ENCODE results near the gene TLE3. TPM values are rescaled to one million over a fixed set of nuclear protein-coding genes. Genes with fewer than 3 reads are reported as not detected.

TLE3 gene
- total RNA-seq: 100 to 1,000 TPM; 118 to 121 TPM
- polyA plus RNA-seq: 10 to 100 TPM in 1 of 2 donors, 1 to 10 TPM in 1; 3.6 to 22.1 TPM

GRCh38 chr15:70097321-70098152 lies at the start of gene TLE3:
TSS of gene TLE3 (minus strand) at chr15:70097917. CDS start at chr15:70096798, 1,119 bp downstream.
- peak; percentile 98 for DNase-seq
- intact Hi-C loops (cut with micrococcal nuclease): loop anchor here (1.0 to 5.0 kb wide), 7 partner anchors 74 to 645 kb away; partner anchors contain the start of gene RPLP1
- Mint-ChIP-seq H3K27ac (peak within 1 kb of the TSS; percentile 98 to 100 (median 99)), H3K36me3 (peaks cover 9 to 37% of the 10 kb centered on the region in 2 donors), H3K9me3 (peaks cover 0 to 7% (median 0%) of the 10 kb centered on the region in 8 donors), H3K27me3 (peaks cover 2 to 9% of the 10 kb centered on the region in 2 donors), H3K4me1 (peaks cover 32 to 70% (median 45%) of the 10 kb centered on the region in 4 donors), H3K4me3 (peak within 1 kb of the TSS; percentile 95 to 100 (median 98))
- peaks cover 9% of the 10 kb centered on the region for H3K36me3 ChIP-seq (ENCODE audit: insufficient read depth, low read length)
- no peaks in the 10 kb centered on the region for H3K27me3 ChIP-seq (ENCODE audit: insufficient read depth, low read length)
- no peaks in the 10 kb centered on the region for H3K9me3 ChIP-seq (ENCODE audit: control insufficient read depth in 1 of 2, low read length in 2 of 2)
- ChIA-PET POLR2A (ENCODE audit: partially characterized antibody) (interaction anchor here (0.6 to 10.4 kb wide), 39 partner anchors 9 to 645 kb away, joined by 3 to 285 read pairs (median 6); partner anchors contain the start of gene RPLP1), CTCF (ENCODE audit: partially characterized antibody) (interaction anchor here (0.8 to 3.6 kb wide), 20 partner anchors 15 to 659 kb away, joined by 3 to 18 read pairs (median 4); no protein-coding TSS in a partner anchor)
- peak within 1 kb of the TSS; percentile 88 for H3K27ac ChIP-seq (ENCODE audit: low read depth, low read length)
- peak within 1 kb of the TSS; percentile 52 to 88 for H3K4me3 ChIP-seq (ENCODE audit: low read length in 2 of 2)
- H3K4me1 ChIP-seq (ENCODE audit: insufficient read depth, low read length): peaks cover 54% of the 10 kb centered on the region

DNA sequence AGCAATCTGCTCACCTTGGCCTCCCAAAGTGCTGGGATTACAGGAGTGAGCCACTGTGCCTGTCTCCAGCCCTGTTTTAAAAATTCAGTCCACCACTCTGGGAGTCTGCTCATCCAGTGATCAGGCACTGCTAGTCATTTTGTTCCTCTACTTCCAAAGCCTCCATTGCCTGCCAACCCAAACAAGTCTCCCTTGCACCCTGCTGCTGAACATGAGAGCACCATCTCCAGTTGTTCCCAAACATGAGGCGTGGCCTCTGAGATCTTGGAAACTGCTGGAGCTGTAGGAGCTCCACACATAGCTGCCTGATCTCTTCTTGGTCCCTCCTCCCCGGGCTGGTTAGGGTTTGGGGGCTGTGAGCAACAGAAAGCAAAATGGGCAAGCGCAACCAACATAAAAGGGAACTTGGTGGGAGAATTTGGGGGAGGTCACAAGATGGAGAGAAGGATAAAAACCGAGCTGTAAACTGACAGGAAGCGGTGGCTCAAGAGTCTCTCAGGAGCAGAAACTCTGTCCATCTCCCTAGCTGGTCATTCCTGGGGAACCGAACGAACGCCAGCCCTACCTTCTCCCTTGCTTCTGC lies 49.6 kb upstream of the TLE3 start:
- H3K4me1 Mint-ChIP-seq: peaks cover 1 to 5% (median 4%) of the 10 kb centered on the region in 4 donors
- no peak overlapping the region for H3K27ac Mint-ChIP-seq
- DNase-seq: no peak
- no peaks in the 10 kb centered on the region for H3K36me3 Mint-ChIP-seq
- H3K4me3 Mint-ChIP-seq: no peak overlapping the region
- H3K9me3 Mint-ChIP-seq: no peaks in the 10 kb centered on the region
- Histone ChIP-seq H3K4me1 (ENCODE audit: insufficient read depth, low read length) (peaks cover 3% of the 10 kb centered on the region), H3K27ac (ENCODE audit: low read depth, low read length) (no peak overlapping the region), H3K4me3 (ENCODE audit: low read length in 2 of 2) (no peak overlapping the region), H3K36me3 (ENCODE audit: insufficient read depth, low read length) (no peaks in the 10 kb centered on the region), H3K9me3 (ENCODE audit: control insufficient read depth in 1 of 2, low read length in 2 of 2) (no peaks in the 10 kb centered on the region), H3K27me3 (ENCODE audit: insufficient read depth, low read length) (no peaks in the 10 kb centered on the region)
- H3K27me3 Mint-ChIP-seq: no peaks in the 10 kb centered on the region
- ChIA-PET POLR2A (ENCODE audit: partially characterized antibody) (no interaction called here), CTCF (ENCODE audit: partially characterized antibody) (no interaction called here)
- intact Hi-C loops (cut with micrococcal nuclease): no loop called here

DNA sequence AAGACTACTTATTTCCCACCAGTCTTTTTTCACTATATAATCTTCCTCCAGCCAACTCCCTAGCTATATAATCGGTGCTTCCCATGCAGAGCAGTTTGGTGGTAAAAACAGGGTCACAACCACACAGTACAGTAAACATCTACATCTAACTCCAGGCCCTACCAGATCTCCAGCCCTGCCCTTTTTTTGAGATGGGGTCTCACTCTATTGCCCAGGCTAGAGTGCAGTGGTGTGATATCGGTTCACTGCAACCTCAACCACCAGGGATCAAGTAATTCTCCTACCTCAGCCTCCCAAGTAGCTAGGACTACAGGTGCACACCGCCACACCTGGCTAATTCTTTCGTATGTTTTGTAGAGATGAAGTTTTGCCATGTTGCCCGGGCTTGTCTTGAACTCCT lies 49.1 kb upstream of the TLE3 start:
- Mint-ChIP-seq H3K4me3 (no peak overlapping the region), H3K4me1 (peaks cover 4 to 9% (median 8%) of the 10 kb centered on the region in 4 donors), H3K27me3 (no peaks in the 10 kb centered on the region), H3K36me3 (no peaks in the 10 kb centered on the region), H3K27ac (no peak overlapping the region), H3K9me3 (no peaks in the 10 kb centered on the region)
- Histone ChIP-seq H3K9me3 (ENCODE audit: control insufficient read depth in 1 of 2, low read length in 2 of 2) (no peaks in the 10 kb centered on the region), H3K4me1 (ENCODE audit: insufficient read depth, low read length) (peaks cover 8% of the 10 kb centered on the region), H3K27me3 (ENCODE audit: insufficient read depth, low read length) (no peaks in the 10 kb centered on the region), H3K36me3 (ENCODE audit: insufficient read depth, low read length) (no peaks in the 10 kb centered on the region), H3K27ac (ENCODE audit: low read depth, low read length) (no peak overlapping the region), H3K4me3 (ENCODE audit: low read length in 2 of 2) (no peak overlapping the region)
- POLR2A ChIA-PET (ENCODE audit: partially characterized antibody): no interaction called here
- CTCF ChIA-PET (ENCODE audit: partially characterized antibody): no interaction called here
- DNase-seq: no peak
- intact Hi-C loops (cut with micrococcal nuclease): no loop called here

GRCh38 chr15:70146162-70146561 lies 48.4 kb upstream of the TLE3 start:
- no peak overlapping the region for H3K27ac ChIP-seq (ENCODE audit: low read depth, low read length)
- no peak overlapping the region for H3K4me3 ChIP-seq (ENCODE audit: low read length in 2 of 2)
- H3K36me3 Mint-ChIP-seq: no peaks in the 10 kb centered on the region
- peaks cover 6 to 16% (median 12%) of the 10 kb centered on the region in 4 donors for H3K4me1 Mint-ChIP-seq
- POLR2A ChIA-PET (ENCODE audit: partially characterized antibody): no interaction called here
- DNase-seq: no peak
- H3K36me3 ChIP-seq (ENCODE audit: insufficient read depth, low read length): no peaks in the 10 kb centered on the region
- H3K27me3 Mint-ChIP-seq: no peaks in the 10 kb centered on the region
- peaks cover 14% of the 10 kb centered on the region for H3K4me1 ChIP-seq (ENCODE audit: insufficient read depth, low read length)
- CTCF ChIA-PET (ENCODE audit: partially characterized antibody): no interaction called here
- no peaks in the 10 kb centered on the region for H3K27me3 ChIP-seq (ENCODE audit: insufficient read depth, low read length)
- intact Hi-C loops (cut with micrococcal nuclease): no loop called here
- H3K9me3 Mint-ChIP-seq: no peaks in the 10 kb centered on the region
- no peak overlapping the region for H3K27ac Mint-ChIP-seq
- H3K9me3 ChIP-seq (ENCODE audit: control insufficient read depth in 1 of 2, low read length in 2 of 2): no peaks in the 10 kb centered on the region
- no peak overlapping the region for H3K4me3 Mint-ChIP-seq

GRCh38 chr15:70145261-70145660 lies 47.5 kb upstream of the TLE3 start:
- CTCF ChIA-PET (ENCODE audit: partially characterized antibody): interaction anchor here (1.5 kb wide), 1 partner anchor 47 kb away, joined by 3 read pairs; the partner anchor contains the start of gene TLE3
- POLR2A ChIA-PET (ENCODE audit: partially characterized antibody): no interaction called here

DNA sequence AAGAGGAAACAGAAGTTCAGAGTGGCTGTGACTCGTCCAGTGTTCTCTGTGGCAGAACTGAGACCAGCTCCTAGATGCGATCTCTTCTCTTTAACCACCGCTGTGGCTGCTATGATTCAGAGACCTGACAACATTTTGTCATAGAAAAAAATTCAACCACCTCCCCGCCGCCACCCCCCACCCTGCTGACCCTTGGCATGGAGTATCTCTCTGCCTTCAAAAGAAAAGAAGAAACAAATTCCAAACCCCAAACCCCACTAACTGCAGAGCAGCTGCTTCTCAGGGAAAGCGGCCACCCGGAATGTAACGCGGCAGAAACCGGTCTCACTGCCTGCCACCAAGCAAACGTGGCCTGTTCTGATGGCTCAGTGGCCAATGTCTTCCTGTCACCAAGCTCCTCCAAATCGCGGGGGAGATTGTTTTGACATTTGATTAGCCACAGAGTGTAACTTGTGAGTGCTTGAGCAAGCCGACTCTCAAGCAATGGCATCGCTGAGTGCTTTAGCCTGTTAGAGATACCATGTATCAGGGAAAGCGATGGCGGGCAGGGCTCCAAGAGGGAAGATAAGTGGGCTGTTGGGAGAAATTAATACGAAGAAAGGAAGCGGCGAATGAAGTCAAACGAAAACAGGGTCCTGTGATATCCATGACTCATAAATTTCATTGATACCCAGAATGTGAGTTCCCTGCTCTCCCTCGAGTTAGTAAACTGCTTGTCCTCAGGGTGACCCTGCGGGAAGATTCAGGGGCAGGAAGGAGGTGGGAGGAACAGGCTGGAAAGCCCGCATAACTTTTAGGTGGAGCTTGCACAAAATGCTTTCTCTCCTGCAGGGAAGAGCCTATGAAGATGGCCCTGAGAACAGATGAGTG lies 44.8 kb upstream of the TLE3 start:
- no peak overlapping the region for H3K4me3 ChIP-seq (ENCODE audit: low read length in 2 of 2)
- CTCF ChIA-PET (ENCODE audit: partially characterized antibody): interaction anchor here (1.1 to 1.7 kb wide), 2 partner anchors 10 to 566 kb away, joined by 3 to 4 read pairs; no protein-coding TSS in a partner anchor
- H3K4me3 Mint-ChIP-seq: peak overlapping the region in 2 of 8 donors; percentile 10 to 42
- peaks cover 17 to 34% (median 27%) of the 10 kb centered on the region in 4 donors for H3K4me1 Mint-ChIP-seq
- no peaks in the 10 kb centered on the region for H3K27me3 ChIP-seq (ENCODE audit: insufficient read depth, low read length)
- no peak overlapping the region for H3K27ac ChIP-seq (ENCODE audit: low read depth, low read length)
- no peaks in the 10 kb centered on the region for H3K9me3 ChIP-seq (ENCODE audit: control insufficient read depth in 1 of 2, low read length in 2 of 2)
- peak overlapping the region in 3 of 7 donors; percentile 6 to 72 (median 54) for H3K27ac Mint-ChIP-seq
- no peak for DNase-seq
- POLR2A ChIA-PET (ENCODE audit: partially characterized antibody): interaction anchor here (1.1 kb wide), 1 partner anchor 48 kb away, joined by 4 read pairs; no protein-coding TSS in a partner anchor
- intact Hi-C loops (cut with micrococcal nuclease): no loop called here
- no peaks in the 10 kb centered on the region for H3K9me3 Mint-ChIP-seq
- H3K36me3 Mint-ChIP-seq: no peaks in the 10 kb centered on the region
- peaks cover 0 to 3% of the 10 kb centered on the region in 2 donors for H3K27me3 Mint-ChIP-seq
- H3K36me3 ChIP-seq (ENCODE audit: insufficient read depth, low read length): no peaks in the 10 kb centered on the region
- peaks cover 31% of the 10 kb centered on the region for H3K4me1 ChIP-seq (ENCODE audit: insufficient read depth, low read length)

More at GRCh38 chr15:70145261-70145660, 47.5 kb upstream of the TLE3 start:
- DNase-seq: no peak
- Histone ChIP-seq H3K27ac (ENCODE audit: low read depth, low read length) (no peak overlapping the region), H3K27me3 (ENCODE audit: insufficient read depth, low read length) (no peaks in the 10 kb centered on the region), H3K9me3 (ENCODE audit: control insufficient read depth in 1 of 2, low read length in 2 of 2) (no peaks in the 10 kb centered on the region), H3K4me3 (ENCODE audit: low read length in 2 of 2) (no peak overlapping the region), H3K36me3 (ENCODE audit: insufficient read depth, low read length) (no peaks in the 10 kb centered on the region), H3K4me1 (ENCODE audit: insufficient read depth, low read length) (peaks cover 23% of the 10 kb centered on the region)
- H3K36me3 Mint-ChIP-seq: no peaks in the 10 kb centered on the region
- intact Hi-C loops (cut with micrococcal nuclease): no loop called here
- H3K4me1 Mint-ChIP-seq: peaks cover 12 to 25% (median 21%) of the 10 kb centered on the region in 4 donors
- no peak overlapping the region for H3K4me3 Mint-ChIP-seq
- no peaks in the 10 kb centered on the region for H3K27me3 Mint-ChIP-seq
- H3K9me3 Mint-ChIP-seq: no peaks in the 10 kb centered on the region
- H3K27ac Mint-ChIP-seq: peak overlapping the region in 1 of 7 donors; percentile 28
